Mesothelial cell of epicardium (in vitro differentiated cells): ENCODE results near the gene OSER1. TPM values are rescaled to one million over a fixed set of nuclear protein-coding genes. Genes with fewer than 3 reads are reported as not detected.
A peak's percentile ranks its signal among the peaks of the same experiment; 100 is the strongest.

ENCODE experiments used
- DNase-seq, 2 experiments: peaks; one replicate each; pipeline ENCODE4 v3.0.0; 2021; ENCODE audit warnings: low spot score in 2 of 2; ENCODE audit not compliant: unreplicated experiment in 2 of 2
- H3K27ac Mint-ChIP-seq: 2 replicates; pipeline ENCODE4 v1.8.0; 2021; ENCODE audit warnings: mixed read lengths
- H3K27me3 Mint-ChIP-seq: 2 replicates; pipeline ENCODE4 v1.8.0; 2021; ENCODE audit warnings: low read depth, mixed read lengths
- H3K36me3 Mint-ChIP-seq: 2 replicates; pipeline ENCODE4 v1.8.0; 2021; ENCODE audit warnings: mixed read lengths
- H3K4me1 Mint-ChIP-seq: 2 replicates; pipeline ENCODE4 v1.8.0; 2021; ENCODE audit warnings: mixed read lengths
- H3K4me3 Mint-ChIP-seq: 2 replicates; pipeline ENCODE4 v1.8.0; 2021; ENCODE audit warnings: mild to moderate bottlenecking, moderate library complexity, mixed read lengths
- H3K9me3 Mint-ChIP-seq: 2 replicates; pipeline ENCODE4 v1.8.0; 2021; ENCODE audit warnings: mixed read lengths
- total RNA-seq: library from RNA; stranded (reverse); gene quantifications from 3 replicates; pipeline ENCODE4 v1.2.1, GENCODE V29; 2021
- TF ChIP-seq, protein P1 (sequence below): fragments of 200-600 bp; sonication (generic); IDR thresholded peaks from one replicate; pipeline ENCODE4 v1.5.0; 2021; ENCODE audit warnings: antibody characterized with exemption; ENCODE audit not compliant: unreplicated experiment

OSER1 gene
- total RNA-seq, 1 donor from 2014 or later, result 31.5 TPM

DNA sequence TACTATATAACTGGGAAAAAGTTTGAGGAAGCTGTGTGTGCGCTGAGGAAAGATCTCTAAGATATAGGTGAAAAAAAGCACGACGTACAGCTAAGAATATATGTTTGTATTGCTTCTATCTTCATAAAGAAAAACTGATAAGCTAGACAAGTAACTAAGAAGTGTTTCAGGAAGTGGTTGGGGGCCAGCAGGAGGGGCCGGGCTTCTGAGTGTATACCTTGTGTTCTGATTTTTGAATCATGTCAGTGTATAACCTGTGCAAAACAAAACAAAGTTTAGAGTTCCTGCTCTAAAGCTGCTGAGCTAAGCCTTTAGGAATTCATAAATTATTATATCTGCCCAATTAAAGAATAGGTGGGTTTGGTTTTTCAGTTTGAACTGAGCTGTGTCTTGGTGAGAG, 7.9 kb upstream of the OSER1 start:
- TF ChIP-seq, protein P1, sequence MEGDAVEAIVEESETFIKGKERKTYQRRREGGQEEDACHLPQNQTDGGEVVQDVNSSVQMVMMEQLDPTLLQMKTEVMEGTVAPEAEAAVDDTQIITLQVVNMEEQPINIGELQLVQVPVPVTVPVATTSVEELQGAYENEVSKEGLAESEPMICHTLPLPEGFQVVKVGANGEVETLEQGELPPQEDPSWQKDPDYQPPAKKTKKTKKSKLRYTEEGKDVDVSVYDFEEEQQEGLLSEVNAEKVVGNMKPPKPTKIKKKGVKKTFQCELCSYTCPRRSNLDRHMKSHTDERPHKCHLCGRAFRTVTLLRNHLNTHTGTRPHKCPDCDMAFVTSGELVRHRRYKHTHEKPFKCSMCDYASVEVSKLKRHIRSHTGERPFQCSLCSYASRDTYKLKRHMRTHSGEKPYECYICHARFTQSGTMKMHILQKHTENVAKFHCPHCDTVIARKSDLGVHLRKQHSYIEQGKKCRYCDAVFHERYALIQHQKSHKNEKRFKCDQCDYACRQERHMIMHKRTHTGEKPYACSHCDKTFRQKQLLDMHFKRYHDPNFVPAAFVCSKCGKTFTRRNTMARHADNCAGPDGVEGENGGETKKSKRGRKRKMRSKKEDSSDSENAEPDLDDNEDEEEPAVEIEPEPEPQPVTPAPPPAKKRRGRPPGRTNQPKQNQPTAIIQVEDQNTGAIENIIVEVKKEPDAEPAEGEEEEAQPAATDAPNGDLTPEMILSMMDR, result no peak
- peaks cover 36% of the 10 kb centered on the region for H3K4me1 Mint-ChIP-seq
- H3K9me3 Mint-ChIP-seq, result no peaks in the 10 kb centered on the region
- peaks cover 4% of the 10 kb centered on the region for H3K36me3 Mint-ChIP-seq
- no peaks in the 10 kb centered on the region for H3K27me3 Mint-ChIP-seq
- H3K27ac Mint-ChIP-seq, result peak overlapping the region; percentile 97
- DNase-seq, result no peak
- H3K4me3 Mint-ChIP-seq, result no peak overlapping the region

DNA sequence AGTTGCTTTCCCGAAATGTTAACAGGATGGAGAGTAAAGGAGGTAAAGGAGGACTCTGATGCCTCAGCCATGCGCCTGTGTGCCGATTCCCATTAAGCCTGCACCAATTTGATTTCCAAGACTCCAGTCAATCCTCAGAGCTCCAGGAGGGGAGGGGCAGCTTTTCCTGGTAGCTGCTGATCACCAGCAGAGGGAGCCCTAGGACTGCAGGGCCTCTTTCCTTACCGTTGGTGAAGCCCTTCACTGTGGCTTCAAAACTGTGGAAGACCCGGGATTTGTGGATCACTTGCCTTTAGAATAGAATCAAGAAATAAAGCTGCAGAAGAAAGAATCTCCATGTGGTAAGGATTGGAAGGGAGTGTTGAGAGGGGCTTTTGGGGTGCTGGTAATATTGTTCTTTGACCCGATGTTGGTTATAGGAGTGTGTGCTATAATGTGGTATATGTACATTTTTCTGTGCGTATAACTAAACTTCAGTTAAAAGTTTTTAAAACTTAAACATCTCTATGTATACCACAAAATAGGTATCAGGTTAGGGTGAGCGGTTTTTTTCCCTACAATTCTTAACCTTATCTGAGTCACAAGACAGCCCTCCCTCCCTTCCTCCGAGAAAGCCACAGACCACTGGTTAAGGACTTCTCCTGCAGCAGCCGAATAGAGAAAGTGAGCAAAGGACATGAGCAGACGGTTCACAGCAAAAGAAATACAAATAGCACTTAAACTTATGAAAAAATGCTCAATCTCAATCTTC, 6.9 kb upstream of the OSER1 start:
- Mint-ChIP-seq H3K36me3 (peaks cover 4% of the 10 kb centered on the region), H3K27ac (peak overlapping the region; percentile 97), H3K9me3 (no peaks in the 10 kb centered on the region), H3K4me1 (peaks cover 36% of the 10 kb centered on the region), H3K4me3 (no peak overlapping the region), H3K27me3 (no peaks in the 10 kb centered on the region)
- peak in 1 of 2 experiments; percentile 69 for DNase-seq
- TF ChIP-seq, protein P1, result peak; percentile 56

- Mint-ChIP-seq H3K9me3 (no peaks in the 10 kb centered on the region), H3K4me3 (no peak overlapping the region), H3K27ac (no peak overlapping the region), H3K27me3 (no peaks in the 10 kb centered on the region), H3K4me1 (peaks cover 49% of the 10 kb centered on the region), H3K36me3 (peaks cover 4% of the 10 kb centered on the region)
- DNase-seq, result peak in 1 of 2 experiments; percentile 71
- TF ChIP-seq, protein P1, result peak; percentile 49
Observed at GRCh38 chr20:44215125-44215524, 4.6 kb upstream of the OSER1 start.

GRCh38 chr20:44212792-44213191, 2.2 kb upstream of the OSER1 start:
- no peak for DNase-seq
- H3K4me1 Mint-ChIP-seq, result peaks cover 46% of the 10 kb centered on the region
- no peaks in the 10 kb centered on the region for H3K27me3 Mint-ChIP-seq
- no peak overlapping the region for H3K4me3 Mint-ChIP-seq
- H3K9me3 Mint-ChIP-seq, result no peaks in the 10 kb centered on the region
- TF ChIP-seq, protein P1, result no peak
- no peak overlapping the region for H3K27ac Mint-ChIP-seq
- peaks cover 4% of the 10 kb centered on the region for H3K36me3 Mint-ChIP-seq

GRCh38 chr20:44211177-44212039, 837 bp upstream of the OSER1 start:
- peaks cover 46% of the 10 kb centered on the region for H3K4me1 Mint-ChIP-seq
- peak overlapping the region; percentile 98 for H3K4me3 Mint-ChIP-seq
- H3K27me3 Mint-ChIP-seq, result no peaks in the 10 kb centered on the region
- peak overlapping the region; percentile 100 for H3K27ac Mint-ChIP-seq
- H3K9me3 Mint-ChIP-seq, result no peaks in the 10 kb centered on the region
- H3K36me3 Mint-ChIP-seq, result peaks cover 3% of the 10 kb centered on the region
- no peak for DNase-seq
- TF ChIP-seq, protein P1, result no peak
